Activated T-cell treated with anti-CD3 and anti-CD28 coated beads, Interleukin-2, amount 50 U/mL, for 48 hours (primary cell): ENCODE results near the gene RAB3C.

Experiments
- DNase-seq, 2 experiments: peaks; one replicate each; pipeline ENCODE4 v3.0.0-alpha.2; 2020

Gene RAB3C

GRCh38 chr5:58891086-58891970 is 308.5 kb downstream of the RAB3C start:
- peak; percentile 82 for DNase-seq

GRCh38 chr5:58891971-58892343 is 309.1 kb downstream of the RAB3C start:
- DNase-seq: no peak

GRCh38 chr5:58893551-58893950 is 310.7 kb downstream of the RAB3C start:
- DNase-seq: no peak

GRCh38 chr5:58898006-58898405 is 315.1 kb downstream of the RAB3C start:
- DNase-seq: no peak

- DNase-seq: no peak
Measured at GRCh38 chr5:58898538-58898937, 315.7 kb downstream of the RAB3C start.

GRCh38 chr5:58901271-58901670 is 318.4 kb downstream of the RAB3C start:
- no peak for DNase-seq

GRCh38 chr5:58902305-58902704 is 319.4 kb downstream of the RAB3C start:
- DNase-seq: no peak

- no peak for DNase-seq
Measured at GRCh38 chr5:58902765-58903164, 319.9 kb downstream of the RAB3C start.

- no peak for DNase-seq
Measured at GRCh38 chr5:58904737-58905136, 321.9 kb downstream of the RAB3C start.

- no peak for DNase-seq
Measured at GRCh38 chr5:58905944-58906343, 323.1 kb downstream of the RAB3C start.
